Vagina (tissue), 2 donors: ENCODE measurements around the gene ATP6V1D. TPM values are rescaled to one million over a fixed set of nuclear protein-coding genes. Genes with fewer than 3 reads are reported as not detected.
"Not testable (repeated sequence)": the region's sequence is repeated elsewhere in the genome, so short reads cannot be mapped to it uniquely, and the experiment has no call there.

Source experiments
- DNase-seq, 2 donors: peaks; one replicate each; pipeline ENCODE4 v3.0.0-alpha.2; 2017; ENCODE audit errors: extremely low spot score in 2 of 2
- H3K27ac ChIP-seq: fragments of 200-600 bp; sonication (generic); one replicate; pipeline ENCODE4 v1.5.1; 2019
- H3K27me3 ChIP-seq: fragments of 200-600 bp; sonication (generic); one replicate; pipeline ENCODE4 v1.5.1; 2019
- H3K36me3 ChIP-seq, 2 donors: fragments of 200-600 bp; sonication (generic); one replicate each; pipeline ENCODE4 v1.5.1; 2017 to 2019
- H3K4me1 ChIP-seq: fragments of 200-600 bp; sonication (generic); one replicate; pipeline ENCODE4 v1.5.1; 2019
- H3K4me3 ChIP-seq, 2 donors: fragments of 200-600 bp; sonication (generic); 1 replicate in 1 of 2; 2 replicates in 1 of 2; pipeline ENCODE4 v1.5.1; 2016 to 2019
- H3K9me3 ChIP-seq: fragments of 200-600 bp; sonication (generic); one replicate; pipeline ENCODE4 v1.5.1; 2019
- POLR2A ChIP-seq, 2 donors: fragments of 450-650 bp; IDR thresholded peaks; one replicate each; pipeline ENCODE4 v1.6.1; 2017; ENCODE audit warnings: antibody characterized with exemption in 2 of 2, mild to moderate bottlenecking in 2 of 2, moderate library complexity in 2 of 2
- POLR2AphosphoS5 ChIP-seq, 2 donors: sonication (generic); formaldehyde crosslinking; IDR thresholded peaks; one replicate each; pipeline ENCODE4 v1.9.0; 2017; ENCODE audit warnings: antibody characterized with exemption in 2 of 2, mild to moderate bottlenecking in 2 of 2, low read depth in 1 of 2; ENCODE audit not compliant: insufficient read depth in 1 of 2
- intact Hi-C: fragments of 100-400 bp; cut with DNase I; formaldehyde crosslinking; loops from one replicate; pipeline ENCODE4 v1.15.1; 2023
- total RNA-seq: library from RNA; depleted of rRNA; stranded (reverse); fragments of >200 nt; gene quantifications from one replicate; pipeline ENCODE4 v1.2.3, GENCODE V29; 2016
- TF ChIP-seq, protein P1 (sequence below), 3 experiments: fragments of 450-650 bp in 2 of 3; fragments of 200-600 bp in 1 of 3; sonication (generic) in 1 of 3; IDR thresholded peaks; one replicate each; pipeline ENCODE4 v1.5.1; 2017 to 2019; ENCODE audit warnings: antibody characterized with exemption in 3 of 3, mild to moderate bottlenecking in 2 of 3, moderate library complexity in 2 of 3

The ATP6V1D gene
- total RNA-seq, 1 donor from 2014 or later: 23.8 TPM

GRCh38 chr14:67331368-67332125, 28.1 kb downstream of the ATP6V1D start:
- intact Hi-C loops: no loop called here
- no peaks in the 10 kb centered on the region for H3K27me3 ChIP-seq
- no peaks in the 10 kb centered on the region for H3K4me1 ChIP-seq
- peaks cover 0 to 45% of the 10 kb centered on the region in 2 donors for H3K36me3 ChIP-seq
- TF ChIP-seq POLR2A (IDR thresholded peaks at IDR 0.05): no peak
- TF ChIP-seq, protein P1, sequence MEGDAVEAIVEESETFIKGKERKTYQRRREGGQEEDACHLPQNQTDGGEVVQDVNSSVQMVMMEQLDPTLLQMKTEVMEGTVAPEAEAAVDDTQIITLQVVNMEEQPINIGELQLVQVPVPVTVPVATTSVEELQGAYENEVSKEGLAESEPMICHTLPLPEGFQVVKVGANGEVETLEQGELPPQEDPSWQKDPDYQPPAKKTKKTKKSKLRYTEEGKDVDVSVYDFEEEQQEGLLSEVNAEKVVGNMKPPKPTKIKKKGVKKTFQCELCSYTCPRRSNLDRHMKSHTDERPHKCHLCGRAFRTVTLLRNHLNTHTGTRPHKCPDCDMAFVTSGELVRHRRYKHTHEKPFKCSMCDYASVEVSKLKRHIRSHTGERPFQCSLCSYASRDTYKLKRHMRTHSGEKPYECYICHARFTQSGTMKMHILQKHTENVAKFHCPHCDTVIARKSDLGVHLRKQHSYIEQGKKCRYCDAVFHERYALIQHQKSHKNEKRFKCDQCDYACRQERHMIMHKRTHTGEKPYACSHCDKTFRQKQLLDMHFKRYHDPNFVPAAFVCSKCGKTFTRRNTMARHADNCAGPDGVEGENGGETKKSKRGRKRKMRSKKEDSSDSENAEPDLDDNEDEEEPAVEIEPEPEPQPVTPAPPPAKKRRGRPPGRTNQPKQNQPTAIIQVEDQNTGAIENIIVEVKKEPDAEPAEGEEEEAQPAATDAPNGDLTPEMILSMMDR (IDR thresholded peaks at IDR 0.05): no peak
- TF ChIP-seq POLR2AphosphoS5 (IDR thresholded peaks at IDR 0.05; ENCODE audit: insufficient read depth in 1 of 2, low read depth in 1 of 2): no peak
- H3K4me3 ChIP-seq: no peak overlapping the region
- no peak overlapping the region for H3K27ac ChIP-seq
- H3K9me3 ChIP-seq: no peaks in the 10 kb centered on the region
- DNase-seq: no peak

DNA sequence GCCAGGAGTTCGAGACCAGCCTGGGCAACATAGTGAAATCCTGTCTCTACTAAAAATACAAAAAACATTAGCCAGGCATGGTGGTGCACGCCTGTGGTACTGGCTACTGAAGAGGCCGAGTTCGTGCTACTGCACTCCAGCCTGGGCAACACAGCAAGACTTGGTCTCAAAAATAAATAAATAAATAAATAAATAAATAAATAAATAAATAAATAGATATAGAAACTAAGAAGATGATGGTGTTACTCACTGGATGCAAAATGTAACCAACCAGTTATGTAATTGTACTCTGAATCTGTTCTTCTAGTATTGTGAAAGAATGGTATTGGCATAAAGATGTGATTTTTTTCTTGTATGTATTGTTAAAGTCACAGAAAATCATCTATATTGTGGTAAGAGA, 29.9 kb downstream of the ATP6V1D start:
- intact Hi-C loops, H3K9me3 ChIP-seq, H3K4me1 ChIP-seq, DNase-seq, H3K27me3 ChIP-seq, H3K4me3 ChIP-seq, H3K27ac ChIP-seq: not testable (repeated sequence)
- peaks cover 0 to 34% of the 10 kb centered on the region in 2 donors for H3K36me3 ChIP-seq

DNA sequence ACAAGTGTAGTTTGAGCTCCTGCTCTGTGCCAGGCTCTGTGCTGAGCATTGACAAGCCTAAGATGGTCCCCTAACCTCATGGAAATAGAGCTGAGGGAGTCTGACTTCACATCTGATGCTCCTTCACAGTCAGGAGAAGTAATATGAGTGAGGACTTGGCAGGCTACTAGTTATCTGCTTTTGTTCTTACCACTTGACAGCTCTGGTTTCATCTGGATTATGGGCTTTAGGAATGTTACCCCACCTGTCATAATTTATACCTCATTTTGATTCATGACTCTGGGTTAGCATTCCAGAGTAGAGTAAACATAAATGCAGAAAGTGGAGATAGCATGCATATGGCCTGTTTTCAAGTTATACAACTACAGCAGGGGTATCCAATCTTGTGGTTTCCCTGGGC, 40.5 kb downstream of the ATP6V1D start:
- Histone ChIP-seq H3K27me3 (no peaks in the 10 kb centered on the region), H3K4me1 (no peaks in the 10 kb centered on the region), H3K9me3 (no peaks in the 10 kb centered on the region), H3K36me3 (peaks cover 0 to 15% of the 10 kb centered on the region in 2 donors), H3K27ac (no peak overlapping the region), H3K4me3 (no peak overlapping the region)
- DNase-seq: no peak
- intact Hi-C loops: no loop called here
- TF ChIP-seq POLR2AphosphoS5 (IDR thresholded peaks at IDR 0.05; ENCODE audit: insufficient read depth in 1 of 2, low read depth in 1 of 2) (no peak), POLR2A (IDR thresholded peaks at IDR 0.05) (no peak)
- TF ChIP-seq, protein P1 (IDR thresholded peaks at IDR 0.05): no peak

DNA sequence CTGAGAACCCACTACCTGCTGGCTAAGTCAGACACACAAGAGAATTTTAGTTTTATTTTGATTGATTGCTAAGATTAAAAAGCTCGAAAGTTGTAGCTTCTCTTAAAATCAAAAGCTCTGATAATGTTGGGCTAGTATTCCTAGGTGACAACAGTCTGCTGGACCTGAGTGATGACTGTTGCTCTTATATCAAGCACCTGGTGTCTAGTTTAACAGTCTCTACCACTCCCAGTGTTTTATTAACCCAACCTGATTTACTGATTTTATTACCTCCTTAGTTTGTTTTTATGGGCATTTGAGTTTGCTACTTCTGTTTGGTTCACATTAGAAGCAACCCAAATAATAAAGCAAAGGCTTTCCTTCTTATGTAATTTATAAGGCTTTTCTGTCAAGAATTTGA, 41.8 kb downstream of the ATP6V1D start:
- TF ChIP-seq, protein P1 (IDR thresholded peaks at IDR 0.05): no peak
- TF ChIP-seq POLR2AphosphoS5 (IDR thresholded peaks at IDR 0.05; ENCODE audit: insufficient read depth in 1 of 2, low read depth in 1 of 2): no peak
- no peak for TF ChIP-seq POLR2A (IDR thresholded peaks at IDR 0.05)
- intact Hi-C loops: no loop called here
- Histone ChIP-seq H3K9me3 (no peaks in the 10 kb centered on the region), H3K27me3 (no peaks in the 10 kb centered on the region), H3K36me3 (peaks cover 0 to 8% of the 10 kb centered on the region in 2 donors), H3K4me3 (no peak overlapping the region), H3K27ac (no peak overlapping the region), H3K4me1 (no peaks in the 10 kb centered on the region)
- DNase-seq: no peak

DNA sequence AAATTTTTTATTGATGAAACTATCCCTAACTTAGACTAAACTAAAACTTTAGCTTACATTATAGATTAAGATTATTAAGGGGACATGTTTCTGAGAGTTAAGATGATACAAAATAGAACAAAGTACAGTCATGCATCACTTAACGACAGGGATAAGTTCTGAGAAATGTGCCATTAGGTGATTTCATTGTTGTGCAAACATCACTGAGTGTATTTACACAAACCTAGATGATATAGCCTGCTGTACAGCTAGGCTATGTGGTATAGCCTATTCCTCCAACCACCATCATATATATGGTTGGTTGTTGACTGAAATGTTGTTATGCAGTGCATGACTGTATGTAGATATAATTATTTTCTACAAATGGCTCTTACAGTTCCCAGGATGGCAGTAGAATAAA, 46.5 kb downstream of the ATP6V1D start:
- DNase-seq: no peak
- no peaks in the 10 kb centered on the region for H3K36me3 ChIP-seq
- H3K4me1 ChIP-seq: no peaks in the 10 kb centered on the region
- TF ChIP-seq, protein P1 (IDR thresholded peaks at IDR 0.05): no peak
- TF ChIP-seq POLR2A (IDR thresholded peaks at IDR 0.05) (no peak), POLR2AphosphoS5 (IDR thresholded peaks at IDR 0.05; ENCODE audit: insufficient read depth in 1 of 2, low read depth in 1 of 2) (no peak)
- H3K4me3 ChIP-seq: no peak overlapping the region
- no peaks in the 10 kb centered on the region for H3K9me3 ChIP-seq
- H3K27ac ChIP-seq: no peak overlapping the region
- no peaks in the 10 kb centered on the region for H3K27me3 ChIP-seq
- intact Hi-C loops: no loop called here
